ENCODE results near the gene GTPBP10.
A peak's percentile ranks its signal among the peaks of the same experiment; 100 is the strongest.

Gene GTPBP10

GRCh38 chr7:90383861-90384260 lies 37.3 kb downstream of the GTPBP10 start:
- peak; percentile 68 for DNase-seq

GRCh38 chr7:90384433-90384832 lies 37.9 kb downstream of the GTPBP10 start:
- peak; percentile 54 for DNase-seq

GRCh38 chr7:90387470-90388240 lies 41.1 kb downstream of the GTPBP10 start:
- DNase-seq, result peak; percentile 12

GRCh38 chr7:90390926-90391325 lies 44.4 kb downstream of the GTPBP10 start:
- no peak for DNase-seq

- DNase-seq, result no peak
Observed at GRCh38 chr7:90391488-90391887, 45.0 kb downstream of the GTPBP10 start.

GRCh38 chr7:90396420-90396819 lies 49.9 kb downstream of the GTPBP10 start:
- DNase-seq, result no peak

- DNase-seq, result peak; percentile 62
Observed at GRCh38 chr7:90401989-90402388, 55.5 kb downstream of the GTPBP10 start.

- DNase-seq, result no peak
Observed at GRCh38 chr7:90402785-90403173, 56.3 kb downstream of the GTPBP10 start.

GRCh38 chr7:90403174-90404113 lies 56.9 kb downstream of the GTPBP10 start, which contains the start of gene CLDN12:
TSS of gene CLDN12 (plus strand) at chr7:90403461. CDS start at chr7:90412677, 9,216 bp downstream.
- DNase-seq, result peak; percentile 97

GRCh38 chr7:90404777-90405176 lies 58.3 kb downstream of the GTPBP10 start:
- DNase-seq, result peak; percentile 13

GRCh38 chr7:90407484-90407821 lies 60.9 kb downstream of the GTPBP10 start:
- DNase-seq, result no peak

GRCh38 chr7:90408142-90408541 lies 61.6 kb downstream of the GTPBP10 start:
- no peak for DNase-seq

- DNase-seq, result no peak
Observed at GRCh38 chr7:90409667-90410066, 63.2 kb downstream of the GTPBP10 start.

GRCh38 chr7:90411510-90411909 lies 65.0 kb downstream of the GTPBP10 start:
- DNase-seq, result peak; percentile 22

- peak; percentile 17 for DNase-seq
Observed at GRCh38 chr7:90412458-90413184, 66.1 kb downstream of the GTPBP10 start.

GRCh38 chr7:90413185-90413528 lies 66.6 kb downstream of the GTPBP10 start:
- DNase-seq, result no peak

GRCh38 chr7:90421651-90422050 lies 75.1 kb downstream of the GTPBP10 start:
- no peak for DNase-seq

- no peak for DNase-seq
Observed at GRCh38 chr7:90424720-90425119, 78.2 kb downstream of the GTPBP10 start.

- DNase-seq, result peak; percentile 7
Observed at GRCh38 chr7:90425376-90425775, 78.9 kb downstream of the GTPBP10 start.

GRCh38 chr7:90430614-90431460 lies 84.3 kb downstream of the GTPBP10 start:
- DNase-seq, result no peak

GRCh38 chr7:90432752-90433151 lies 86.2 kb downstream of the GTPBP10 start:
- no peak for DNase-seq

GRCh38 chr7:90433221-90433620 lies 86.7 kb downstream of the GTPBP10 start:
- no peak for DNase-seq
